ENCODE results near the gene TMEM234.
A peak's percentile ranks its signal among the peaks of the same experiment; 100 is the strongest.
"Not testable (repeated sequence)": the region's sequence is repeated elsewhere in the genome, so short reads cannot be mapped to it uniquely, and the experiment has no call there.

The TMEM234 gene

DNA sequence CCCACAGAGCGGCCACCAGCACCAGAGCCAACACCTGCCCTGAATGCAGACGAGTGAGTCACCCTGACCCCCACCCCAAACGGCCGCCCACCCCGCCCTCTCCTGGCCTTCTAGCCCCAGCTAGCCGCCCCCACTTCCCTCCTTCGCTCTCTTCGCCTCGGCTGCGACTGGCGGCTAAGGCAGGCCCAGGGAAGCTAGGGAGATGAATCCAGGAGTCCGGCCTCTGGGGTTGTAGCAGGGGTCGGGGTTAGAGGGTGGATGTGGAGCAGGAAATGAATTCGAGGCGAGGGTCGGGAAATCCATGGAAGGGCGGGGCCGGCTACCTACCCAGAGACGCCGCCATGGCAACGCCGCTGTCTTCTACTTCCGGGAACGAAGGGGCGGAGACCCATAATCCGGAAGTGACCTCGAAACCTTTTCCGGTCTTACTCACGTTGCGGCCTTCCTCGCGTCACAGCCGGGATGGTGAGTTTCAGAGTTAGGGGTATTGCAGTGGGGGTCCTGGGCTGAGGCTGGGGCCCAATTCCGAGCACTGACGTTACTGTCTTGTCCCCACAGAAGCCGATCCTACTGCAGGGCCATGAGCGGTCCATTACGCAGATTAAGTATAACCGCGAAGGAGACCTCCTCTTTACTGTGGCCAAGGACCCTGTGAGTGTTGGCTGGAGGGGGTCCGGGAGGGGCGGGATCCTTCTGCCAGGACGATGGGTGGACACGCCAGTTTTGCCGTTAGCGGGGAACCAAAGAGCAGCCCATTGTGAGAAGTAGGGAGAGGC is at the start of gene TMEM234, which contains the start of gene EIF3I:
TSS of gene TMEM234 (minus strand) at position 374 of the 776 bp plus-strand sequence. CDS start at position 343, 31 bp downstream.
TSS of gene EIF3I (plus strand) at position 428 of the 776 bp plus-strand sequence. CDS start at position 463, 35 bp downstream.
- FAIRE-seq (peak; percentile 97), DNase-seq (ENCODE audit: insufficient read length, low spot score) (peak; percentile 92)

- no peak for FAIRE-seq
- no peak for DNase-seq (ENCODE audit: insufficient read length, low spot score)
Observed at GRCh38 chr1:32269744-32270143, 47.6 kb upstream of the TMEM234 start.

- FAIRE-seq (peak; percentile 57), DNase-seq (ENCODE audit: insufficient read length, low spot score) (no peak)
Observed at GRCh38 chr1:32266921-32267591, 44.9 kb upstream of the TMEM234 start.

DNA sequence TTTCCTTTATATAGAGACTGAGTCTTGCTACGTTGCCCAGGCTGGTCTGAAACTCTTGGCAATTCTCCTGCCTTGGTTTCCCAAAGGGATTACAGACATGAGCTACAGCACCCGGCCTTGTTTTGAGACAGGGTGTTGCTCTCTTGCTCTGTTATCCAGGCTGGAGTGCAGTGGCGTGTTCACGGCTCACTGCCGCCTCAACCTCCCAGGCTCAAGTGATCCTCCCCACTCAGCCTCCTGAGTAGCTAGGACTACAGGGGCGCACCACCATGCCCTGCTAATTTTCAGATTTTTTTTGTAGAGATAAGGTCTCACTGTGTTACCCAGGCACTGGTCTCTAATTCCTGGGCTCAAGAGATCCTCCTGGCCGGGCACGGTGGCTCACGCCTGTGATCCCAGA is 43.7 kb upstream of the TMEM234 start:
- DNase-seq (ENCODE audit: insufficient read length, low spot score): no peak

DNA sequence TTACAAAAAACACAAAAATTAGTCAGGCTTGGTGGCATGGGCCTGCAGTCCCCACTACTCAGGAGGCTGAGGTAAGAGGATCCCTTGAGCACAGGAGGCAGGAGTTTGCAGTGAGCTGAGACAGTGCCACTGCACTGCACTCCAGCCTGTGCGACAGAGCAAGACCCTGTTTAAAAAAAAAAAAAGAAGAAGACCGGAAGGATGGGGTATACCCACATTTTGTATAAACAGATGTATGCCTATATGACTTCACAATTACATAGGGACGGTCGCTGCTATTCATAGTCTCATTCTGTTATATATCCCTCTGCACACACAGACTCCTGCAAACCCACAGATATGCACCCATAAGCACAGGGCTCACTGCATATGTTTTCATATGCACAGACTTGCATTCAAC is 41.6 kb upstream of the TMEM234 start:
- FAIRE-seq: peak; percentile 66
- DNase-seq (ENCODE audit: insufficient read length, low spot score): no peak

More for the DNA sequence above, 43.7 kb upstream of the TMEM234 start:
- FAIRE-seq: no peak

DNA sequence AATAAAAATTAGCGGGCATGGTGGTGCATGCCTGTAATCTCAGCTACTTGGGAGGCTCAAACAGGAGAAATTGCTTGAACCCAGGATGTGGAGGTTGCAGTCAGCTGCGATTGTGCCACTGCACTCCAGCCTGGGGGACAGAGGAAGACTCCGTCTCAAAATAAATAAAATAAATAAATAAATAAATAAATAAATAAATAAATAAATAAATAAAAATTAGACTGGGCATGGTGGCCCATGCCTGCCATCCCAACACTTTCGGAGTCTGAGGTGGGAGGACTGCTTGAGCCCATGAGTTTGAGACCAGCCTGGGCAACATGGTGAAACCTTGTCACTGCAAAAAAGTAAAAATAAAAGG is 41.1 kb upstream of the TMEM234 start:
- not testable (repeated sequence) for FAIRE-seq; DNase-seq (ENCODE audit: insufficient read length, low spot score)

GRCh38 chr1:32257227-32257508 is 35.0 kb upstream of the TMEM234 start:
- no peak for FAIRE-seq

DNA sequence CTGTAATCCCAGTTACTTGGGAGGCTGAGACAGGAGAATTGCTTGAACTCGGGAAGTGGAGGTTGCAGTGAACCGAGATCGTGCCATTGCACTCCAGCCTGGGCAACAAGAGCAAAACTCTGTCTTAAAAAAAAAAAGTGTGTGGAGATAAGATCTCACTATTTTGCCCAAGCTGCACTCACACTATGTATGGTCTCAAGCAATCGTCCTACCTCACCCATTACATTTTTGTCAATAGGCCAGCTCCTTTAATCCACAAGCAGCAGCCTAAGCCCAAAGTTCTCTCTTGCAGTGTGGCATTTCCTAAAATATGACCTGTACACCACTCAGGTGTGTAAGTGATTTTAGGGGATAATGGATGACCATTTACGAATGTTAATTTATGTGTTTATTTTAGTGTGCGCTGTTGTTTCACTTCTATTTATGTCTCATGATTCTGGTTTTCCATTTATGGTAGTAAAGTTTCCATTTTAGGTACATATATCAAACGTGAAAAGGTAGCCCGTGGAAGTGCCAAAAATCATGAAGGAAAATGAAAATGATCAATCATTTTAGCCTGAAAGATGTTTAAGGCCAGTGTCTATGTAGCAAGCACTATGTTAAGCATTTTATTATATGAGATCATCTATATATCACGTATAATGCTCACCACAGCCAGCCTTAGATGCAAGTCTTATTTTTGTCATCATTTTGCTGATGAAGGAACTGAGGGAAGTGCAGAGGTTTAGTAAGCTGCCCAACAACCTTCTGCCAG is 34.5 kb upstream of the TMEM234 start:
- FAIRE-seq (peak; percentile 87), DNase-seq (ENCODE audit: insufficient read length, low spot score) (no peak)

More at GRCh38 chr1:32257227-32257508, 35.0 kb upstream of the TMEM234 start:
- no peak for DNase-seq (ENCODE audit: insufficient read length, low spot score)

DNA sequence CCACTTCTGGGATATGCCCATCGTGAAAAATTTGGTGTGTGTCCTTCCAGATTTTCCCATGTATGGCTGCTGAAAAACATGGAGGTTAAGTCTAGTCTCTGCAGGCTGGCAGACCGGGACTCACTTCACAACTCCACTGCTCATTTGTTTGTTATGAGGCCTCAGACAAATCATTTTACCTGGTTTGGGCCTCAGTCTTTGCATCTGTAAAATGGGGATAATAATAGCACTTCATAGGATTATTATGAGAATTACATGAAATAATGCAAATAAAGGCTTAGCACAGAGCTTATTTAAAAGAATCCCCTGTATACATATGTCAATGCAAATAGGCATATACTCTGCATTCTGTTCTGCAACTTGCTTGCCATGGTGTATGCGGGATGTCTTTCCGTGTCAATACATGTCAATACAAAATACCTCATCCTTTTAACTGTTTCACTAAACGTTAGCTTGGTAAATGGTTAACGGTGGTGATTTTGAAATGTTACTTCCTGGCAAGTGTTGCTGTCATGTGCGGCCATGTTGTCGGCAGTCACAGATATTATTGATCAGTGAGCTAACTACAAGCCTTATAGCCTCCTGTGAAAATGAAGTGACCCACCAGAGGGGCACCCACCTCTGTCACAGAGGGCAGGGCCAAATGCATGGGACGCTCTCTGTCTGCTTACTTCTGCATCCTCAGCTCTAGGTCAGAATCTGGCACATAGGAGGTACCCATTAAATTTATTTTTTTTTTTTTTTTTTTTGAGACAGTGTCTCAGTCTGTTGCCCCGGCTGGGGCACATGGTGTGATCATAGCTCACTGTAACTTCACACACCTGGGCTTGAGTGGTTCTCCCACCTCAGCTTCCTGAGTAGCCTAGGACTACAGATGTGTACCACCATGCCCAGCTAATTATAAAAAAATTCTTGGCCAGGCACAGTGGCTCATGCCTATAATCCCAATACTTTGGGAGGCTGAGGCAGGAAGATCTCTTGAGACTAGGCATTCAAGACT is 33.2 kb upstream of the TMEM234 start:
- DNase-seq (ENCODE audit: insufficient read length, low spot score) (no peak), FAIRE-seq (peak; percentile 83)

- peak; percentile 78 for FAIRE-seq
- DNase-seq (ENCODE audit: insufficient read length, low spot score): no peak
Observed at GRCh38 chr1:32250893-32251716, 29.0 kb upstream of the TMEM234 start, which contains the start of gene LCK. Gene LCK (plus strand): TSS chr1:32251265. CDS start chr1:32274330, 23,065 bp downstream.

GRCh38 chr1:32249831-32250525 is 27.8 kb upstream of the TMEM234 start:
- FAIRE-seq (peak; percentile 94), DNase-seq (ENCODE audit: insufficient read length, low spot score) (peak; percentile 75)

- DNase-seq (ENCODE audit: insufficient read length, low spot score) (no peak), FAIRE-seq (peak; percentile 76)
Observed at GRCh38 chr1:32247983-32248889, 26.1 kb upstream of the TMEM234 start.

DNA sequence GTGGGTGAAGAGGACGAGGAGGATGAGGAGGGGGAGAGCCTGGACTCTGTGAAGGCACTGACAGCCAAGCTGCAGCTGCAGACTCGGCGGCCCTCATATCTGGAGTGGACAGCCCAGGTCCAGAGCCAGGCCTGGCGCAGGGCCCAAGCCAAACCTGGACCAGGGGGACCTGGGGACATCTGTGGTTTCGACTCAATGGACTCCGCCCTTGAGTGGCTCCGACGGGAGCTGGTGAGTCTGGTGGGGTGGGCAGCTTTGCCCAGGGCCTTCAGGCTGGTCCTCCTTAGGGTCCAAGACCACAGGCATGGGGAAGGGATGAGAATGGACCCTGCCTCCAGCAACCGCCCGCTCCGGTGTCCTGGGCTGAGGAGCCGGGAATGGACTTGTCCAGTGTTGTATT is 25.3 kb upstream of the TMEM234 start:
- DNase-seq (ENCODE audit: insufficient read length, low spot score): no peak
- no peak for FAIRE-seq

DNA sequence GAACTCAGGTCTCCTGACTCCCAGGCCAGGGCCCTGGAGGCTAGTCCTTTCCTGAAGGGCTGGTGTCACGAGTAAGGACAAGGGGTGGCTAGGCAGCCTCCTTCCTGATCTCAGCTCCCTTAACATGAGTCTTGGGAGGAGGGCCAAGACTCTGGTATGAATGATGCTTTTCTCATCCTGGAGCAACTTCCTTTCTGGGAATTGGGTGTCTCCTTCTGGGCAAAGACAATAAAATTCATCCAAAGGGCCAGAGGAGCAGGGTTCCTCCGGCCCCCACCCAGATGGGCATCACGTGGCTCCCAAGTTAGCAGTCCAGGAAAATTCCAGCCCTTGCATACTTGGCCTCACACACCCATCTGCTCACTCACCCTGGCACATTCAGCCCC is 24.7 kb upstream of the TMEM234 start, which contains the start of gene FAM167B:
TSS of gene FAM167B (plus strand) at position 335 of the 386 bp plus-strand sequence. CDS start 200 bp downstream, outside the sequence.
- DNase-seq (ENCODE audit: insufficient read length, low spot score): no peak
- no peak for FAIRE-seq

- DNase-seq (ENCODE audit: insufficient read length, low spot score): no peak
- FAIRE-seq: peak; percentile 51
Observed at GRCh38 chr1:32242341-32242851, 20.2 kb upstream of the TMEM234 start.

DNA sequence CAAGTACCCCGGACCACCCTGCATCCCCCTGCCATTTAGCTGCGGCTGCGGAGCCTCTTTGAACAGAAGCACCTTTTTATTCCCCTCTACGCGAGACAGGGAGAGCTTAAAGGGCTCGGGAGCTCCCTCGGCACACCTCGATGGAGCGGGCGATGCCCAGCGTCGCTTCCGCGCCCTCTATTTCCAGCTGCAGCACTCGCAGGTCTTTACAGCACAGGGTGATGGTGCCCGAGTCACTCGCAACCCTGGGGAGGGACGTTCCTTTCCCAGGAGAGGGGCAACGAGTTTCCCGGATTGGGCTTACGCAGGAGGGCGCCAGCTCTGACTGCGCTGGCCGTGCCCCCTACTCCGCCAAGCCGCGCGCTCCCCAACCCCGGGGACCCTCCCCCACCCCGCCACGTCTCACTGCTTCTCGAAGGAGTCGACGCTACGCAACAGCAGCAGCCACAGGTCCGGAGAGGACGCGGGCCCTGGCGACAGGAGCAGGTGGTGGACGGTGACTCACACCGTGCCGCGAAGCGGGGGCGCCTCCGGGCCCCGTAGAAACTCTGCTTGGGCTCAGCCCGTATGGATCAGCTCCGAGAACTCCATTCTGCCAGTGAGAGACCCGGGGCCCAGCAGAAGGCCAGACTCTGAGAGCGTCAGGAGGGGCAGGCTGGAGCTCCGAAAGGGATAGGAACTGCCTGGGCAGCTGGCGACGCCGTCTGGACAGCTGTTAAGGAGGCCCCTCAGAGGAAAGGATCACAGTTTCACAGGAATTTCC is 19.0 kb upstream of the TMEM234 start:
- DNase-seq (ENCODE audit: insufficient read length, low spot score) (peak; percentile 53), FAIRE-seq (peak; percentile 51)
